H1 (cell line): ENCODE measurements around the gene OR2W1. TPM values are rescaled to one million over a fixed set of nuclear protein-coding genes. Genes with fewer than 3 reads are reported as not detected.
A peak's percentile ranks its signal among the peaks of the same experiment; 100 is the strongest.

ENCODE experiments used
- HDAC2 ChIP-seq, 2 experiments: fragments of 300-600 bp in 1 of 2; sonication (generic) in 1 of 2; IDR thresholded peaks; 2 replicates each; pipeline ENCODE4 v1.6.1; 2011 to 2012; ENCODE audit warnings: low read depth in 2 of 2, low read length in 2 of 2, mild to moderate bottlenecking in 2 of 2, moderate library complexity in 2 of 2, borderline replicate concordance in 1 of 2, inconsistent platforms in 1 of 2
- POLR2A ChIP-seq, 2 experiments: IDR thresholded peaks; 1 replicate in 1 of 2; 2 replicates in 1 of 2; pipeline ENCODE4 v1.6.1; 2011; ENCODE audit warnings: low read depth in 2 of 2, low read length in 2 of 2, mild to moderate bottlenecking in 2 of 2; ENCODE audit errors: control extremely low read depth in 1 of 2
- polyA plus RNA-seq, 7 experiments: library from polyadenylated mRNA; depleted of rRNA in 3 of 7; stranded (reverse) in 5 of 7; unstranded in 2 of 7; fragments of >200 nt in 5 of 7; fragments of 200-250 nt in 2 of 7; gene quantifications; 1 replicate in 5 of 7; 2 replicates in 1 of 7; 4 replicates in 1 of 7; pipeline versions ENCODE4 v1.2.1 to v1.2.3, GENCODE V29; 2011 to 2013; ENCODE audit warnings: missing spikeins in 2 of 7, mixed read lengths in 2 of 7
- total RNA-seq: library from RNA; stranded (reverse); fragmentation: NEBNext Ultra II Directional; extraction: Animal tissue kit (Norgen Biotek cat#: 25700); gene quantifications from 2 replicates; pipeline ENCODE4 v1.2.1, GENCODE V29; 2021

The OR2W1 gene
- total and polyA plus RNA-seq, 2 of the 8 experiments (the other 6 are each of a cell fraction or from before 2014, with no cell fraction given): not detected

GRCh38 chr6:29016559-29017427 is 28.2 kb downstream of the OR2W1 start (continued):
- TF ChIP-seq POLR2A (IDR thresholded peaks at IDR 0.05; ENCODE audit: control extremely low read depth in 1 of 2, low read depth in 2 of 2, low read length in 2 of 2) (0 out of 3 replicates have a peak, but pooled peaks of 1 of the 2 experiments have one; percentile 22), HDAC2 (IDR thresholded peaks at IDR 0.05; ENCODE audit: borderline replicate concordance in 1 of 2, low read depth in 2 of 2, low read length in 2 of 2) (no peak)
